UCSD-AML1 (cell line): ENCODE results near the gene NEO1.

Experiments
- DNase-seq: peaks from one replicate; lab custom pipeline; 2025; ENCODE audit not compliant: unreplicated experiment; lab: John Stamatoyannopoulos, UW

Gene NEO1

DNA sequence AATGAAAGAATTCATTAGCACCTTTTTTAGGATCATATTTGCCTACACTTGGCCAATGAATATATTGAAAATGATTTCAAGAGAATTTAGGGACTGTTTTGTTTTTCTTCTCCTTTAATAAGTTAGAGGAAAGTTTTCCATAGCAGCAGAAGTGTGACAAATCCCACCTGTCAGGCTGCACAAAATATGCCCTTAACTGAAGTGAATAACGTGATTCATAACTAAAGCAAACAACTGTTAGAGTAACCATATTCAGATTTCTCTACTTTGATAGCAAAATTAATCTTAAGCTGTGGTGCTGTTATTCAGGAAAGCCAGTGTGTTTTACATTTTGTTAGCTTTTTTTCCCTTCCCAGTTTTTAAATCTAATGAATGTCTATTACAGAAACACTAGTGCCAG lies 195.1 kb downstream of the NEO1 start:
- DNase-seq = no peak

- no peak for DNase-seq
These were observed 197.2 kb downstream of the NEO1 start for GRCh38 chr15:73249499-73249898.

DNA sequence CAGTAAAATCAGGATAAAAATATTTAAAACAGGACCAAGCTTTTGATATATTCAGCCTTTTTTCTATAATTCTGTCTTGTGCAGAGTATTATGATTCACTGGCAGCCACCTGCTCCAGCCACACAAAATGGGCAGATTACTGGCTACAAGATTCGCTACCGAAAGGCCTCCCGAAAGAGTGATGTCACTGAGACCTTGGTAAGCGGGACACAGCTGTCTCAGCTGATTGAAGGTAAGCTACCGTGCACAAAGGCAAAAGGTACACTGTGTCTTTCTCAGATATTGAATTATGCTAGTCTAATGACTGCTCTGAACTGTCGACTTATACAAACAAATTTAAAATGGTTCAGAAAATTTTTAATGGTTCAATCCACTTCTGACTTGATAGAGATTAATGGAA lies 202.3 kb downstream of the NEO1 start:
- DNase-seq = no peak

GRCh38 chr15:73258271-73259108 lies 206.2 kb downstream of the NEO1 start:
- DNase-seq = no peak

- DNase-seq = no peak
These were observed 212.6 kb downstream of the NEO1 start for GRCh38 chr15:73264881-73265280.

DNA sequence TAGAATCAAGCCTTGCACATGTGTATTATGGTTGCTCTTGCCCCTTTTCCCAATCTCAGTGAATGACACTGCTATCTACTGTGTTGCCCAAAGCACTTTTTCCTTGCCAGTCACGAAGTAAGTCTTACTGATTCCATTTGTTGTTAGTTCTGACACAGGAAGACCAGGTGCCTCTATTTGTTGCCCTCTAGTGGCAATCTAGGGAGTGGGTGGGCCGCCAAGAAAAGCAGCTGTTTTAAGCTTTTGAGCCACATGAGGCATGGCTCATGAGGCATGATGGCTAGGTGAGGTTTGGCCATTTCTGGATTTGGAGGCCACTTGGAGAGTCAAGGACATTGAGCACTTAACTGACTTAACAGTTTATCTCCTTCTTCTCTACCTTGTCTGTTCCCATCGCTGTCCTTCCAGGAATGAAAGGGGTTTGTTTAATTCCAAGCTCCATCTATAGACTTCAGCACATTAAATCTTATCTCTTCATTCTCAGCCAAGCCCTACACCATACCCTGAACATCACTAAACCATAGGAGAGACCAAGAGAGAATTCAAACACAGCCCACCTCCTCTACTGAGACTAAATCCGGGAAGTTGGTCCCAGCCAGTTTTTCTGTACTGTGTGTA lies 213.4 kb downstream of the NEO1 start:
- DNase-seq = peak; percentile 23

DNA sequence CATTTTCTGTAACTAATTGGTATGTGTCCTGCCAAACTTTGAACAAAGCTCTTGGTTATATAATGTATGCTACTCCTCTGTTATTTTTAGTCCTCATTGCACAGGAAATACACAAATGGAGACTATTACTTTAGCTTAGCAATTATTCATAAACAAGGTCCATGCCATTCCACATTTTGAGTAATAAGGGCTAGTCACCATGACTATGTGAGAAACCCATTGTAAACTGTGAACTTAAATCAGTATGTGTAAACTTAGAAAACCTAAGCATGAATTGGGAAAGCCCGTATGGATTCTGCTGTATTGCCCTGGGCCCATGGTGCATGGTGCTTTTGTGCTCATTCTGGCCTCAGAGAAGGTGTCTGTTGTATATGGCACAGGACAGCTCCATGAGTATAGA lies 216.2 kb downstream of the NEO1 start:
- DNase-seq = no peak

GRCh38 chr15:73270366-73271097 lies 218.3 kb downstream of the NEO1 start:
- no peak for DNase-seq

DNA sequence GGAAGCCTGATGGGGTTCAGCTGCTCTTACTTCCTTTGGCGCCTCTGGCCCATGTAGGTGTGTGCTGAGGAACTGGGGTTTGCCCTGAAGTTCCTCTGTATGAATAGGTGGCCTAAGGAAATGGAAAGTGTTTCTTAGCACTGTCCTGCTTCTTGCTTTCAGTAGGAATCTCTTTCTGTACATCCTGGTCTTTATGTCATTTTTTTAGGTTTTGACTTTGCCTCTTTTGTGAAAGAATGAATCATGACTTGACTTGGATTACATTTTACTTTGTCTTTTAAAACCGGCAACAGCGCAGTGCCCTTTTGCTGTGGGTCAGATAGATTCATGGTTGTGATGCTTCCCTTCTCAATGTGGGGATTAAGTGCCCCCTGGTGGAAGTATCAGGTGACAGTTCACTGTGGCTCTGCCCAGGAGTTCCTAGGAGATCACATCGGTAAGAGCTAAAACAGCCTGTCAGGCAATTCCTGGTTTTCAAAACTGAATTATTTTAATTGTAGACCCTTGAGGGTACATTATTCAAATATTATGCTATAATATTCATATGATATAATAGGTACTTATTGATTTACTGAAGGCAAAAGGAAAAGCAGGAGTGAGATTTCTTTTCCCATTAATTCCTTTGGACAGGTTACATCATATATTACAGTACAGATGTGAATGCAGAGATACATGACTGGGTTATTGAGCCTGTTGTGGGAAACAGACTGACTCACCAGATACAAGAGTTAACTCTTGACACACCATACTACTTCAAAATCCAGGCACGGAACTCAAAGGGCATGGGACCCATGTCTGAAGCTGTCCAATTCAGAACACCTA lies 221.1 kb downstream of the NEO1 start:
- peak; percentile 22 for DNase-seq

DNA sequence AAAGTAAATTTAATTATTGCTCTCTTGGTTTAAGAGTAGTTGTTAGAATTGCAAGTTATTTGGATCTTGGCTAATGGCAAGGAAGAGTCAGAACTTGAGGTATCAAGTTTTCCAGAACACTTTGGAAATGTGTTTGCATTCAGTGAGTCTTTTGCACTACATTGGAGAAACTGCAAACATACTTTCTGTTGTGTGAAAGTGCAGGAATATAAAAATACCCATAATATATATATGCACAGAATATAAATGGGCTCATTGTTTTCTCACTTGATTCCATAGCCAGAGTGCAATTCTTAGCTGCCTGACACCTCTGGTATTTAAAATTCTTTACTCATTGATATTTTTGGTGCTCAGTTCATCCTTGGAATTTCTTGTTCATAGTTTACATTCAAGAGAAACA lies 223.6 kb downstream of the NEO1 start:
- DNase-seq = no peak

- no peak for DNase-seq
These were observed 230.5 kb downstream of the NEO1 start for GRCh38 chr15:73282567-73283365.

GRCh38 chr15:73283366-73283962 lies 231.2 kb downstream of the NEO1 start:
- DNase-seq = no peak

- no peak for DNase-seq
These were observed 231.9 kb downstream of the NEO1 start for GRCh38 chr15:73284090-73284716.

GRCh38 chr15:73286311-73286710 lies 234.0 kb downstream of the NEO1 start:
- no peak for DNase-seq

DNA sequence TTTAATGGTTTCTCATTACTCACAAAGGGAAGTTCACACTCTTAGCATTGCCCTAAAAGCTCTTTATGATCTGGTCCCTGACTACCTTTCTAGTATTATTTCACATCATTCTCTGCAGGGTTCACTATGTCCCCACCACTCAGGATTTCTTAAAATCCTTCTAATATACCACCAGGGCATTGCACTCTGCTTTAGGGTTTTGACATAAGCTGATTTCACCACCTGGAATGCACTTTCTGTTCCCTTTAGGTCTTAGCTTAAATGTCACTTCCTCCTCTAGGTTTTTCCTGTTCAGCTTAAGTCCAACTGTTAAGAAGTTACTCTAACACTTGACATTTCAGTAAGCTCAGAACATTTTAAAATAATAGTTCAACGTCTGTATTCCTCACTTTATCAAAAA lies 234.8 kb downstream of the NEO1 start:
- no peak for DNase-seq

DNA sequence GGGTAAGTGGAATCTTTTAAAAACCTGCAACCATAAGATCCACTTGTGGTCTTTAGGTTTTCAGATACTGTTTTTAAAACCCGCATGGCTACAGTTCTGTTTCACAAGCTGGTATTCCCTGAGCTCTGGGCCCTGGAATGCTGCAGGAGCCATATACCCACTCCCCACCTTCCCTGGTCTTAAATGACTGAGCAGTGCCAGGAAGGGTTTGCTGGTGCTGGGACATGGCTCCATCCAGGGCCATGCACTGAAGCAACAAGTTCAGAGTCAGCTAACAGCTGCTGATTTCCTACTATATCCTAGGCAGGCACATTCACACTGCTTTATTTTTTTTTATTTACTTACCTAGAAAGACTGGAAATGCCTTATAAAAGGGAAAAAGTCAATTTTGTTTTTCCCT lies 239.2 kb downstream of the NEO1 start:
- DNase-seq = no peak

DNA sequence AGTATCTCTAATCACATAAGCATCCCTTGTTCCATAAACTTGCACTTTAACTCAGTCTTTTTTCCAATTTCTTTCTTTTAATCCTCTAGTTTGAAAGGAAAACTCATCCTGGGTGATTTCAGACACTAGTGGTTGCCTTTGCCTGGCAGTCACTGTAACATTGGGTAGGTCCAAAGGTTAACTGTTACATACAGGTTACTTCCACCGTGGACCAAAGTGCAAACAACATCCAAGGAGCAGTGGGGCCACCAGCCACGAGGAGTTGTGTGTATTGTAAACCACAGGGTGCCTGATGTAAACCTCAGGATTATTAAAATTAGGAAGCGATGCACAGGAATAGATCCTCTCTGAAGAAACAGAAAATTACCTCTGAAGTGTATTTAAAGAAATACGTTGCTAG lies 241.5 kb downstream of the NEO1 start:
- no peak for DNase-seq

- DNase-seq = no peak
These were observed 243.5 kb downstream of the NEO1 start for GRCh38 chr15:73295630-73296286.
